UCSD-AML1 (cell line): ENCODE data around the gene TAS1R1.
"Not testable (repeated sequence)": the region's sequence is repeated elsewhere in the genome, so short reads cannot be mapped to it uniquely, and the experiment has no call there.

Source experiments
- DNase-seq: peaks from one replicate; lab custom pipeline; 2025; ENCODE audit not compliant: unreplicated experiment; lab: John Stamatoyannopoulos, UW

Gene TAS1R1

GRCh38 chr1:6588128-6588892 lies 33.2 kb downstream of the TAS1R1 start:
- no peak for DNase-seq

GRCh38 chr1:6588893-6589520 lies 33.9 kb downstream of the TAS1R1 start:
- DNase-seq, result peak; percentile 54

- DNase-seq, result no peak
Measured at GRCh38 chr1:6590046-6590445, 34.9 kb downstream of the TAS1R1 start.

GRCh38 chr1:6591222-6591621 lies 36.1 kb downstream of the TAS1R1 start:
- peak; percentile 66 for DNase-seq

- DNase-seq, result no peak
Measured at GRCh38 chr1:6591644-6592043, 36.5 kb downstream of the TAS1R1 start.

GRCh38 chr1:6592441-6592840 lies 37.3 kb downstream of the TAS1R1 start:
- DNase-seq, result peak; percentile 23

- DNase-seq, result no peak
Measured at GRCh38 chr1:6592865-6593593, 37.9 kb downstream of the TAS1R1 start.

- DNase-seq, result no peak
Measured at GRCh38 chr1:6593810-6594209, 38.7 kb downstream of the TAS1R1 start.

GRCh38 chr1:6594977-6595740 lies 40.1 kb downstream of the TAS1R1 start:
- DNase-seq, result no peak

- no peak for DNase-seq
Measured at GRCh38 chr1:6596351-6596750, 41.2 kb downstream of the TAS1R1 start.

- DNase-seq, result no peak
Measured at GRCh38 chr1:6596886-6597776, 42.0 kb downstream of the TAS1R1 start.

- no peak for DNase-seq
Measured at GRCh38 chr1:6597777-6598131, 42.6 kb downstream of the TAS1R1 start.

GRCh38 chr1:6599141-6599975 lies 44.3 kb downstream of the TAS1R1 start:
- DNase-seq, result peak; percentile 59

GRCh38 chr1:6599991-6600390 lies 44.9 kb downstream of the TAS1R1 start:
- DNase-seq, result not testable (repeated sequence)

- DNase-seq, result no peak
Measured at GRCh38 chr1:6600410-6601048, 45.4 kb downstream of the TAS1R1 start.

- peak; percentile 62 for DNase-seq
Measured at GRCh38 chr1:6601049-6601922, 46.2 kb downstream of the TAS1R1 start.

- DNase-seq, result no peak
Measured at GRCh38 chr1:6601923-6602668, 47.0 kb downstream of the TAS1R1 start.
